Ectodermal cell (in vitro differentiated cells): Measurements from ENCODE around the gene TIMP1.

ENCODE experiments used
- H3K27ac ChIP-seq: 2 replicates; pipeline ENCODE4 v1.7.0; 2013; ENCODE audit warnings: mild to moderate bottlenecking, low read depth, low read length; ENCODE audit not compliant: insufficient read depth, poor library complexity, severe bottlenecking
- H3K27me3 ChIP-seq: 2 replicates; pipeline ENCODE4 v1.7.0; 2013; ENCODE audit warnings: mild to moderate bottlenecking, low read length; ENCODE audit not compliant: insufficient read depth, control insufficient read depth, poor library complexity, severe bottlenecking
- H3K36me3 ChIP-seq: one replicate; pipeline ENCODE4 v1.7.0; 2013; ENCODE audit warnings: low read length; ENCODE audit not compliant: control insufficient read depth, insufficient read depth
- H3K4me1 ChIP-seq: one replicate; pipeline ENCODE4 v1.7.0; 2013; ENCODE audit warnings: low read length; ENCODE audit not compliant: control insufficient read depth, insufficient read depth
- H3K4me3 ChIP-seq: 2 replicates; pipeline ENCODE4 v1.7.0; 2013; ENCODE audit warnings: low read depth, low read length, control low read depth; ENCODE audit not compliant: insufficient read depth
- H3K9me3 ChIP-seq: 2 replicates; pipeline ENCODE4 v1.7.0; 2013; ENCODE audit warnings: mild to moderate bottlenecking, low read length, moderate library complexity; ENCODE audit not compliant: control insufficient read depth
- WGBS, 2 experiments: methylation state at CpG; one replicate each; pipeline ENCODE4 v1.1.7; 2013; ENCODE audit warnings: missing lambda C conversion rate in 2 of 2; 5-methylcytosine and 5-hydroxymethylcytosine counted together

The TIMP1 gene

DNA sequence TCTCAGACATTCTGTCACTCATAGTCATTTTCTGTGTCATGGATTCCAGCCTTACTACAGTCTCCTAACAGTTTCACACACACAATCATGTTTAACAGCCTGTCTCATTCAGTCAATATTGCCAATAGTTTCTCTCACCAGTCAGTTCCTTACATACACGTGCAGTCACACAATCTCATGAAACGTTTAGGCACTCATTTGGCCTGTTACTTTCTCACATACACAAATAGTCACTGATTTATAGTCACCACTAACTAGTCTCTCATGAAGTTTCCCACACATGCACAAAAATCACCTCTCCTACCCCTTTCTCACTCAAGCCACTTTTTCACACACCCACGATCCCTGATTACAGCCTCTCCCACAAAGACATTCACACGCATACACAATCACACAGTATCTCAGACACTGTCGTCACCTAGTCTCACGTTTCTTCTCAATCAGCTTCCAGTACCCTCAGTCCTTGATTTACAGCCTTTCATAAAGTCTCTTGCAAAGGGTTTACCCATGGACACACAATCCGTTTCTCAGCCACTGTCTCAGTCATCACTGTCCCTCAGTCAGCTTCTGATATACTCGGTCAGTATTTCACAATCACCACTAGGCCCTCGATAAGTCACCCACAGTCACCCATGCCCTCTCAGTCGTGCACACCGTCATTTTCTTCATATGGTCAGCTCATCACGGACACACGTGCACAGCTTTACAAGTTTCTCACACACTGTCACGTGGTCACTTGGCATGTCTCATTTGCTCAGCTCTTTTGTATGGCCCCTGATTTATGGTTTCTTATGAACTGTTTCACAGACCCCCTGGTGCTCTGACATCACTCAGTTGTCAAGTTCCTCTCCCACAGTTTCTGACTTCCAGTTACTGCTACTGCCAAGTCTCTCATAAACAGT lies 51.7 kb downstream of the TIMP1 start:
- H3K9me3 ChIP-seq, result no peaks in the 10 kb centered on the region
- H3K27me3 ChIP-seq, result no peaks in the 10 kb centered on the region
- no peak overlapping the region for H3K4me3 ChIP-seq
- 86 to 89% methylated on average over 14 of the region's 14 CpGs for WGBS, 2 experiments
- H3K36me3 ChIP-seq, result peaks cover under 1% of the 10 kb centered on the region
- no peak overlapping the region for H3K27ac ChIP-seq
- peaks cover 4% of the 10 kb centered on the region for H3K4me1 ChIP-seq

DNA sequence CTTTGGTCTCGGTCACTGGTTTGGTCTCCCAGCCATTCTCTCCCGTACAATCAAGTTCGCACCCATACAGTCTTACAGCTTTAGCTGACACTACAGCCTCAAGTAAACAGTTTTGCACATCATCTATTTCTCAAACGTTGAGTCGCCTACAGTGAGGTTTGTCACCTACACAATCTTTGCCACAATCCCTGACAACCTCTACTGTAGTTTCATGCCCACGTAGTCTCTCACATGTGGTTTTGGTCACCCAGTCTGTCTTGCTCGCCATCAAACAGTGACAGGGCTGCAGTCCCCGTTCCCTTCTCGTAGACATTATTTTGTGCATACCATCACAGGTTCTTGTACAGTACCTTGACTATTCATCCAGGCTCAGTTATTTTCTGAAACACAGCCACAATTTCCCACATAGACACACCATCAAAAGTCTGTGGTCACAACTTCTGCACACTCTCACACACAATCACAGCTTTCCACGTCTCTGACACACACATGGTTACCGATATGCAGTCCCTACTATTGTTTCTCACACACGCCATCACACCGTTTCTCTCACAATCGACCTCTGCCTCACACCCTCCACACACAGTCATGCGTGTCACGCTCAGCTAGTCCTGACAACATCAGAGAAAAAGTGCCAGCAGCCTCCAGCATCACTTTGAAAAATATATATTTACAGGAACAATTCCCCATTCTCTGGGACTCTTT lies 52.8 kb downstream of the TIMP1 start:
- Histone ChIP-seq H3K4me1 (peaks cover 4% of the 10 kb centered on the region), H3K36me3 (peaks cover 10% of the 10 kb centered on the region), H3K4me3 (no peak overlapping the region), H3K9me3 (no peaks in the 10 kb centered on the region), H3K27ac (no peak overlapping the region), H3K27me3 (no peaks in the 10 kb centered on the region)
- WGBS, 2 experiments, result 94 to 96% methylated on average over 16 of the region's 16 CpGs
